Stimulated activated CD8-positive, alpha-beta memory T cell treated with anti-CD3 and anti-CD28 coated beads, Interleukin-4, amount 100 ng/mL, for 24 hours (primary cell): ENCODE data around the gene SLC39A9.
"Not testable (repeated sequence)": the region's sequence is repeated elsewhere in the genome, so short reads cannot be mapped to it uniquely, and the experiment has no call there.

ENCODE experiments used
- DNase-seq: peaks from one replicate; pipeline ENCODE4 v3.0.0-alpha.2; 2020; ENCODE audit warnings: low read depth

SLC39A9 gene

DNA sequence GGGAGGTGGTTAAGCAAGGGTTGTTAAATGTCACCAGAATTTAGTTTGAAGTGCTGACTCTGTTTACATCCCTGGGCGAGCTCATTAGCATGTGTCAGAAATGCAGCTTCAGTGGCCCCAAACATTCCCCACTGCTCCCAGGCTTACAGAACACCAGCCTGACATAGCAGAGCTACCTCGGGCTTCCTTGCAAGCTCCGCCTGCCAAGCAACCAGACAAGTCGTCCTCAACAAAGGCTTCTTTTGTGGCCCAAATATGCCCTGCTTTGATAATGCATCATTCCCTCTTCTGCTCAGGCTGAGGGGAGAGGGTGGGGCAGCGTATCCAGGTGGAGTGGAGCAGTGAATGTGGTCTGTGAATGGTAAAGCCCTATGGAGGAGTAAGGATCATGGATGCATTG is 28.4 kb upstream of the SLC39A9 start:
- no peak for DNase-seq

- no peak for DNase-seq
Observed at GRCh38 chr14:69372146-69372545, 26.3 kb upstream of the SLC39A9 start.

DNA sequence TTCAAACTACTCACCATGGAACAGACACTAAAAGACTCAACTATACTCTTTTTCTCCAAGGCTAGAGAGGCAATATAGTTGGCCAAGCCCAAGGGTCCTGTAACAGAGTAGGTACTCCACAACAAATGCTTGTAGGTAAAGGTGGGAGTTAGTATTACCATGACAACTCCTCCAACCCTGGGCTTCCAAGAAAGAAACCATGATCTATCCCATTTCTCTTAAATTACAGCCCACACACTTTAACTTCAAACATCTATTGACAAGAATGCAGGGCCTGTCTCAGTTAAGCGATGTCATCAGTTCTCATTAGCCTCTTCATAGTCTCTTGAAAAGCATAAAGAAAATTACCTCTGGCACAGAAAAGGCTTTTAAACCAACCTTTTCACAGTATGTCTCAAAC is 25.4 kb upstream of the SLC39A9 start:
- DNase-seq = no peak

DNA sequence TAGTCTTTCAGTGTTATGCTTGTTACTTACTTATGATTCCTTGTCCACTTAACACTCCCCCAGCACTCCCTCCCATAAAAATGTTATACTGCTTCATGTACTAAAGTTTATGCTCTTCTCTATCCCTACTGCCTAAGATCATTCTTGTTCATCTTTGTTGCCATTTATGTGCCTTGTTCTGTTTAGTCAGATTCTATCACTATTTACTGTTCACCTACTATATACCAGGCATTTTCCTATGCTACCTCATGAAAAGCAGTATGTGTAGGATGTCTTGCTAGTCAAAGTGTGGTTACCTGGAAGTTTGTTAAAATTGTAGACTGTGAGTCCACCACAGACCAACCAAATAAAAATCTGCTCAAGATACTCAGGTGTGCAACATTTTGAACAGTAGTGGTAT is 24.3 kb upstream of the SLC39A9 start:
- DNase-seq = no peak

GRCh38 chr14:69375182-69375581 is 23.3 kb upstream of the SLC39A9 start:
- no peak for DNase-seq

- no peak for DNase-seq
Observed at GRCh38 chr14:69375722-69376121, 22.8 kb upstream of the SLC39A9 start.

GRCh38 chr14:69376439-69376838 is 22.1 kb upstream of the SLC39A9 start:
- no peak for DNase-seq

GRCh38 chr14:69378274-69378673 is 20.2 kb upstream of the SLC39A9 start:
- DNase-seq = no peak

DNA sequence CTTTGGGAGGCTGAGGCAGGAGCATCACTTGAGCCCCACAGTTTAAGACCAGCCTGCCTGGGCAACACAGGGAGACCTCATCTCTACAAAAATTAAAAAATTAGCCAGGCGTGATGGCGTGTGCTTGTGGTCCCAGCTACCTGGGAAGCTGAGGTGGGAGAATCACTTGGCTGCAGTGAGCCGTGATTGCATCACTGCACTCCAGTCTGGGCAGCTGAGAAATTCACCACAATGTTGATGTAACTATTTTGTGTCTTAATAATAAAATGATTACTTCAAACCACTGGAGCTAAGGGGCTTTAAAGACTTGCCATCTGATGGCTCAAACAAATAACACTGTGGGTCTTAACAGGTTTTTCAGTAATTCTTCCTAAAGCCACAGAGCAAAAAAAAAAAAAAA is 11.2 kb upstream of the SLC39A9 start:
- no peak for DNase-seq

- not testable (repeated sequence) for DNase-seq
Observed at GRCh38 chr14:69391400-69391799, 7.1 kb upstream of the SLC39A9 start.

GRCh38 chr14:69392481-69392880 is 6.0 kb upstream of the SLC39A9 start:
- no peak for DNase-seq

- no peak for DNase-seq
Observed at GRCh38 chr14:69395929-69396328, 2.6 kb upstream of the SLC39A9 start.

DNA sequence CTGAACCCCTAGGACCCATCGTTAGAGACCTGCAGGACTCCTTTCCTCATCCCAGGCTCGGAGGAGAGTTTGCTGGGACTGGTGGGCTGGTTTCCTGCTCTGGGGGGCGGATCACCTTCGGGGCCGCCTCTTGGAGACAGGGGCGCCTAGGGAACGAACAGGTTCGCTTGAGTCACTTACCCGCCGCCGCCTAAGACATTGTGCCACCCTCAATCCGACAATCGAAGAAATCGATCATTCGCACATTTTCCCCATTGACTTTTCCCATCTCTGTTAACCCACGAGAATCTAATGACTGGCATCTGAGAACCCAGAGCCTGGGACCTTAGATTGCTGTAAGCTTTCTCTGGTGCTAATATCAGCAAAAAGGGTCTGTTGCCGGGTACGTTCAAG is 322 bp downstream of the SLC39A9 start:
- no peak for DNase-seq

- DNase-seq = no peak
Observed at GRCh38 chr14:69399750-69400149, 1.3 kb downstream of the SLC39A9 start.

DNA sequence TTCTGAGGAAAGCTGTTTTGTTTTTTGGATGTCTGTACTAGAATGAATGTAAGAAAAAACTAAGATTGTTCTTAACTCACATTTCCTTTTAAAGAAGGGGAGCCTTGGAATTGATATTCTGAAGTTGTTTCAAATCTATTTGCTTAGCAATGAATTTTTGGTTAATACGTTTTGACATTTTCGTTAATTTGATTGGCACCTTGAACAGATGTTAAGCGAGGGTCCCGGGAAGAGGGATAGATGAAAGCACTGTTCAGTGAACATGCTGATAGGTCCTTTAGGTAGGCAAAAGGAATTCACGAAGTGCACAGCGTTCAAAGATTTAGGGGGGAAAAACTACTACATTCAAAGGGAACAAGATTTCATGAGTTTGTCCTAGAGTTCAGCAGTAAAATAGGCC is 1.7 kb downstream of the SLC39A9 start:
- no peak for DNase-seq

DNA sequence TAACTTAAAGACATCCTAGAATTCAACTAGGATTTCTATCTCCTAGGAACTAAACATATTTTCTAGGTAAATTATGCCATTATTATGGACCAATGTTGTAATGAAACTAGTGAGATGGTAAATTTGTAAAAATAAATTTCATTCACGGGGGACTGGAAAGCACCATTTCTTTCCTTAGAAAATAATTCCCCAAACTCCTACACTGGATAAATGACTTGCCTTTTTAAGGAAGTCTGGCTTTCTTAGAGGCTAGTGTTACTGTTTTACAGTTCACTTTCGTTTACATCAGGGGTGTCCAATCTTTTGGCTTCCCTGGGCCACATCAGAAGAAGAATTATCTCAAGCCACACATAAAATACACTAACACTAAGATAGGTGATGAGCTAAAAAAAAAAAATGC is 3.3 kb downstream of the SLC39A9 start:
- DNase-seq = no peak

GRCh38 chr14:69404478-69404877 is 6.0 kb downstream of the SLC39A9 start:
- no peak for DNase-seq

GRCh38 chr14:69404883-69405282 is 6.4 kb downstream of the SLC39A9 start:
- no peak for DNase-seq

DNA sequence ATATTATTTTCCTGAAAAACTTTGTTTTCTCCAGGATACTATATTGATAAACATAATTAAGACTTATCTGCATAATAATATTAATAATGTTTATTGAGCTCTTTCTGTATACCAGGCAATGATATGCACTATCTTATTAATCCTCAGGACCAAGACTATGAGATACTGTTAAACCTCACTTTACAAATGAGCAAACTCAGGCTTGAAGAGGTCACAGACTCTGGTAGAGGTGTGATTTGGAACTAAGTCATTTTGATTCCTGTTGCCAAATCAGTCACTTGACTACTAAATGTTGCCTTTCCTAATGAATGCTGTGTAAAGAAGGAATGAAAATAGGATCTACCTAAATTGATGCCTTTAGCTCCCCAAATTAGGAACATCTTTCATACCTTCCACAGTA is 7.3 kb downstream of the SLC39A9 start:
- no peak for DNase-seq

DNA sequence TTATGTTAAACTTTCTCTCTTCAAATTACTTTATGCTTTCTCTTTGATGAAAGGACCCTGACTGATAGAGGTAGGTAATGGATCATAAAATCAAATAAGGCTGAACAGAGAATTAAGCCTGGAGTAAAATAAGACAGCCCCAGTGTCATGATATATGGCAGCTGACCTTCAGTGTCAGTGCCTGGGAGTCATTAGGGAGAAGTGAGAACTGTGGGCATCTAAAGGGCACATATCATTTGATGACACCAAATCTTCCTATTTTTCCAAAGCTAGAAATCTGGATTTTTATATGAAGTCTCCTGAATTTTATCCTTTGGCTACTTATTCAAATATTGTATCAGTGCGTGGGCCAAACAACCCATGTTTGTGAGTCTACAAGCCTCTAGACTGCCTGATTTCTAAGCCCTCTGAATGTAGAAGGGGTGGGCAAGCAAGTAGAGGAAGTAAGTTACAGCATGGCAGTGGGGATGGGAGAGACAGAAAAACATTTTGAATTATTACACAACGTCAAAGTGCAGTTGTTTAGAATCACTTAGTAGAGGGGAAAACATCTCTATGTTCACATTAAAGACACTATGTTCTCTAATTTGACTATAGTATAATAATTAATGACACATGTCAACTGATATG is 10.0 kb downstream of the SLC39A9 start:
- no peak for DNase-seq

DNA sequence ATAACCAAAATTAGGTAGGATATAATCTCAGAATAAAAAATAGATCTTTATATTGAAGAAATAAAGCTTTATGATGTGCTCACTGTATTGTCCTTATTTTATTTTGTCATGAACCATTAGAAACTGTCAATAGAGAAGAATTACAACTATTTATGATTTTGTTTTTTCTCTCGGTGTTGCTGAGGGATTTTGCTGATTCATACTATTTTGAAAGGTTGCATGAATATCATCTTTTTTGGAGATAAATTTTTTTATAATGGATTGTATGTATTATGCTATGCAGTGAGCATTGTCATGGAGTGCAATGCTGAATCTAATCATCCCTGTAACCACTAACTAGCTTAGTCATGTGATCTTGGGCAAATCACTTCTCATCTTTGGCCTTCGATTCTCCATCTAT is 15.0 kb downstream of the SLC39A9 start:
- no peak for DNase-seq

DNA sequence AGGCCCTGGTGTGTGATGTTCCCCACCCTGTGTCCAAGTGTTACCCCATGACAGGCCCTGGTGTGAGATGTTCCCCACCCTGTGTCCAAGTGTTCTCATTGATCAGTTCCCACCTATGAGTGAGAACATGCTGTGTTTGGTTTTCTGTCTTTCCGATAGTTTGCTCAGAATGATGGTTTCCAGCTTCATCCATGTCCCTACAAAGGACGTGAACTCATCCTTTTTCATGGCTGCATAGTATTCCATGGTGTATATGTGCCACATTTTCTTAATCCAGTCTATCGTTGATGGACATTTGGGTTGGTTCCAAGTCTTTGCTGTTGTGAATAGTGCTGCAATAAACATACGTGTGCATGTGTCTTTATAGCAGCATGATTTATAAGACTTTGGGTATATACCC is 17.6 kb downstream of the SLC39A9 start:
- DNase-seq = not testable (repeated sequence)

GRCh38 chr14:69423279-69423678 is 24.8 kb downstream of the SLC39A9 start:
- no peak for DNase-seq

DNA sequence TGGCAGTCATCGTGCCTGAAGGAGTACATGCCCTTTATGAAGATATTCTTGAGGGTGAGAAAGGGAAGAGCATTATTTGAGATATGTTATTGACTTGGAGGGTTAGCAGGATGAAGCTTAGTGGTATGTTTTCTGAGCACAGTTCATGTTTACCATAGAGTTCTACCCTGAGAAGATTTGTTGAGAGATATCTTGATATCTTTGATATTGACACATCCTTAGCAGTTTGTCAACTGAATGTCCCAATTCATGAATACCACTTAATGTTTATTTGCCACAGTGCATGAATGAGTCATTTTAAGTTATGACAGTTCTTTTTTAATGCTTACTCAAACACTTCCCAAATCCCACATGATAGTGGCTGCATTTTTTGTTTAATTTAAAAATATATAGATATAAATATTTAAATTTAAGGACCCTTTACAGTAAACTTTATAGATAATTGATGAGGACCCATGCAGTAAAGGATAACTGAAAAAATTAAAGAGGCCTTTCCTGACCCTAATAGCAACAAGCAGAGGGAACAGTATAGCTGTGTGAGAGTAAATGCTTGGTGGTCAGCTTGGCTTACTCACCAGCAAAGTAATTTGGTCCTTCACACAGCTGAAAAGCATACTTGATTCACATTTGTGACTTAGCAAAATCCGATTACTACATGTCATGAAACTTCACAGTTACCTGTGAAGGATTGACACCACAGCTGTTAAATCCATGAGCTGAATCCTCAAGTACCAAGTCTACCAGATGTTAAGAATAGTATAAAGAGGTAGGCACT is 25.8 kb downstream of the SLC39A9 start:
- no peak for DNase-seq
